Measurements from ENCODE around the gene PLPPR4. TPM values are rescaled to one million over a fixed set of nuclear protein-coding genes. Genes with fewer than 3 reads are reported as not detected.

PLPPR4 gene
- total RNA-seq, 4 donors from 2014 or later = 0.75 to 2.3 (median 1.2) TPM

GRCh38 chr1:99228153-99228552 is 36.1 kb upstream of the PLPPR4 start:
- TF ChIP-seq, protein P1, sequence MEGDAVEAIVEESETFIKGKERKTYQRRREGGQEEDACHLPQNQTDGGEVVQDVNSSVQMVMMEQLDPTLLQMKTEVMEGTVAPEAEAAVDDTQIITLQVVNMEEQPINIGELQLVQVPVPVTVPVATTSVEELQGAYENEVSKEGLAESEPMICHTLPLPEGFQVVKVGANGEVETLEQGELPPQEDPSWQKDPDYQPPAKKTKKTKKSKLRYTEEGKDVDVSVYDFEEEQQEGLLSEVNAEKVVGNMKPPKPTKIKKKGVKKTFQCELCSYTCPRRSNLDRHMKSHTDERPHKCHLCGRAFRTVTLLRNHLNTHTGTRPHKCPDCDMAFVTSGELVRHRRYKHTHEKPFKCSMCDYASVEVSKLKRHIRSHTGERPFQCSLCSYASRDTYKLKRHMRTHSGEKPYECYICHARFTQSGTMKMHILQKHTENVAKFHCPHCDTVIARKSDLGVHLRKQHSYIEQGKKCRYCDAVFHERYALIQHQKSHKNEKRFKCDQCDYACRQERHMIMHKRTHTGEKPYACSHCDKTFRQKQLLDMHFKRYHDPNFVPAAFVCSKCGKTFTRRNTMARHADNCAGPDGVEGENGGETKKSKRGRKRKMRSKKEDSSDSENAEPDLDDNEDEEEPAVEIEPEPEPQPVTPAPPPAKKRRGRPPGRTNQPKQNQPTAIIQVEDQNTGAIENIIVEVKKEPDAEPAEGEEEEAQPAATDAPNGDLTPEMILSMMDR (IDR thresholded peaks at IDR 0.05; ENCODE audit: low read depth) = no peak

- TF ChIP-seq, protein P1 (IDR thresholded peaks at IDR 0.05; ENCODE audit: low read depth) = no peak
Observed at GRCh38 chr1:99229122-99229521, 35.2 kb upstream of the PLPPR4 start.

DNA sequence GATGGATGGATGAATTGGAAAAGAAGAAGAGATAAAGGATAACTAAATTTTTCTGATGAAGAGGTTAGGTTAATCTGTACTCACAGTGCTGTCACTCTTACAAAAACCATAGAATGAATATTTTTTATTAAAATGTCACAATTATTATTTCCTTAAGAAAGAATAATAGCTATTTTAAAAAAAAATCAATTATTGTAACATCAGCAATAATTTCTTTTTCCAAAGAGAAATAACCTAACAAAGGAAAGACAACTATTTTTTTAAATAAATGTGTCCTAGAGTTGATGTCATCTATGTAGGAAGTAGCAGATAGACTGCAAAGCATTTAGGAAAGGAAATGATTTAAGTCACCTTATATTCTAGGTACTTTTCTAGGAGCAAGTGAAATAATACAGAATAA is 33.6 kb upstream of the PLPPR4 start:
- TF ChIP-seq, protein P1 (IDR thresholded peaks at IDR 0.05; ENCODE audit: low read depth) = no peak

- TF ChIP-seq, protein P1 (IDR thresholded peaks at IDR 0.05; ENCODE audit: low read depth) = no peak
Observed at GRCh38 chr1:99232172-99232571, 32.1 kb upstream of the PLPPR4 start.

GRCh38 chr1:99233446-99233845 is 30.8 kb upstream of the PLPPR4 start:
- TF ChIP-seq, protein P1 (IDR thresholded peaks at IDR 0.05; ENCODE audit: low read depth) = no peak

- TF ChIP-seq, protein P1 (IDR thresholded peaks at IDR 0.05; ENCODE audit: low read depth) = no peak
Observed at GRCh38 chr1:99236756-99237155, 27.5 kb upstream of the PLPPR4 start.

DNA sequence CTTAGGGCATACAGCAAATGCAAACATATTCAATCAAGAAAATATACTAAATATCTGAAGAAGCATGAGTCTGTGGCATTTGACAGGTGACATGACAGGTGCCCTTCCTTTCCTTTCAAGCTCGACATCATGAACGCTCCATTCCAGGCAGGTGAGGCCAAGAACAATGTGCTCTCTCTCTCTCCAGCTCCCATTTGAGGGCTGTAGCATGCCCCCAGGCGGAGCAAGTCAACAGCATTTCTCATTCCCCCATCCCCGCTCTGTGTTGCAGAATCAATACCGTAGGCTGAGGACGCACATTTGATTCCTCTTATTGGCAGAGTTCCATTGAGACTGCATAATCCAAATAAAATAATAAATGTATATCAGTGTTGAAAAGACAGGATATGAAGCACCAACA is 24.6 kb upstream of the PLPPR4 start:
- TF ChIP-seq, protein P1 (IDR thresholded peaks at IDR 0.05; ENCODE audit: low read depth) = no peak

Measured in subcutaneous adipose tissue (tissue), 4 donors.